ENCODE data around the gene TRUB2. TPM values are rescaled to one million over a fixed set of nuclear protein-coding genes. Genes with fewer than 3 reads are reported as not detected.

The TRUB2 gene
- total RNA-seq, 2 experiments from 2014 or later, result 27.2 to 27.4 TPM

DNA sequence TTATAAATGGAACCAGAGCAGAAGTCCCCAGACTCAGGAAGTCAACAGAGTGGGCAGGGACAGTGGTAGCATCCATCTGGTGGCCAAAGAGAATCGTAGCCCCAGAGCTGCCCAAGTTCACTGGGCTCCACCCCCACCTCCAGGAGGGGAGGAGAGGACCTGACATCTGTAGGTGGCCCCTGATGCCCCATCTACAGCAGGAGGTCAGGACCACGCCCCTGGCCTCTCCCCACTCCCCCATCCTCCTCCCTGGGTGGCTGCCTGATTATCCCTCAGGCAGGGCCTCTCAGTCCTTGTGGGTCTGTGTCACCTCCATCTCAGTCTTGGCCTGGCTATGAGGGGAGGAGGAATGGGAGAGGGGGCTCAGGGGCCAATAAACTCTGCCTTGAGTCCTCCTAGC lies 38.6 kb upstream of the TRUB2 start:
- H3K27me3 Mint-ChIP-seq, result no peaks in the 10 kb centered on the region
- no peak for DNase-seq
- intact Hi-C loops (cut with micrococcal nuclease), result loop anchor here (5.0 kb wide), 1 partner anchor 64 kb away; no protein-coding TSS in a partner anchor
- CTCF ChIA-PET, result interaction anchor here (0.6 to 2.9 kb wide), 8 partner anchors 11 to 603 kb away, joined by 3 to 42 read pairs (median 10); partner anchors contain the start of genes CERCAM and URM1
- no peak overlapping the region for H3K4me3 Mint-ChIP-seq
- H3K27ac Mint-ChIP-seq, result no peak overlapping the region
- POLR2A ChIA-PET, result no interaction called here
- peaks cover 9% of the 10 kb centered on the region for H3K4me1 Mint-ChIP-seq (ENCODE audit: low read depth)
- H3K36me3 Mint-ChIP-seq, result peaks cover 5% of the 10 kb centered on the region
- H3K9me3 Mint-ChIP-seq, result no peaks in the 10 kb centered on the region

DNA sequence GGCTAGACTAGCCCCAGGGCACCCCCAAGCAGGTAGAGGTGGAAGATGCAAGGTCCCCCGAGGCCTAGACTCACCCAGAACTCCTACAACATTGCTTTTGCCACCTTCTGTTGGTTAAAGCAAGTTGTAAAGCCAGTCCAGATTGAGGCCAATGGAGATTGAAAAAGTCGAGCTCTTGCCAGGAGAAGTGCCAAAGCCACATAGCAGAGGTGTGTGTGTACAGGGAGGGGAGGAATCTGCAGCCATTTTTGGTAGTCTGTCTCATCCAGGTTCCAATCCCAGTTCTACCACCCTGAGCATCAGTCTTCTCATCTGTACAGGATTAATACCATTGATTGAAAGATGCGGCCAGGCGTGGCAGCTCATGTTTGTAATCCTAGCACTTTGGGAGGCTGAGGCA lies 36.6 kb upstream of the TRUB2 start:
- Mint-ChIP-seq H3K4me1 (ENCODE audit: low read depth) (peaks cover 9% of the 10 kb centered on the region), H3K36me3 (peaks cover 9% of the 10 kb centered on the region), H3K27me3 (no peaks in the 10 kb centered on the region), H3K4me3 (no peak overlapping the region), H3K9me3 (no peaks in the 10 kb centered on the region), H3K27ac (no peak overlapping the region)
- no peak for DNase-seq
- CTCF ChIA-PET, result no interaction called here
- intact Hi-C loops (cut with micrococcal nuclease), result no loop called here
- POLR2A ChIA-PET, result interaction anchor here (0.6 kb wide), 1 partner anchor 18 kb away, joined by 3 read pairs; no protein-coding TSS in a partner anchor

DNA sequence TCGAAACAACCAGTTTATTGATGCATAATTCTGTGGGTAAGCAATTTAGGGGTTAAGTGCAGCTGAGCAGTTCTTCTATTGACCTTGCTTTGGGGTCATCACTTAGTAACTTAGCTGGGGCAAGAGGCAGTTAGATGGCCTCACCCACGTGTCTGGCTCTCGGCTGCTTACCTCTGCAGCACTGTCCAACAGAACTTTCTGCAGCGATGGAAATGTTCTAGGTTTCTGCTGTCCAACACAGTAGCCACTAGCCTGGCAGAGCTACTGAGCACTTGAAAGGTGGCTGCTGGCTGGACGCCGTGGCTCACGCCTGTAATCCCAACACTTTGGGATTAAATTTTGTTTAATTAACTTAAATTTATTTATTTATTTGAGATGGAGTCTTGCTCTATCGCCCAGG lies 35.8 kb upstream of the TRUB2 start:
- no peak overlapping the region for H3K4me3 Mint-ChIP-seq
- no peak for DNase-seq
- no peak overlapping the region for H3K27ac Mint-ChIP-seq
- intact Hi-C loops (cut with micrococcal nuclease), result no loop called here
- peaks cover 9% of the 10 kb centered on the region for H3K4me1 Mint-ChIP-seq (ENCODE audit: low read depth)
- ChIA-PET CTCF (no interaction called here), POLR2A (no interaction called here)
- H3K36me3 Mint-ChIP-seq, result peaks cover 9% of the 10 kb centered on the region
- no peaks in the 10 kb centered on the region for H3K27me3 Mint-ChIP-seq
- H3K9me3 Mint-ChIP-seq, result no peaks in the 10 kb centered on the region

DNA sequence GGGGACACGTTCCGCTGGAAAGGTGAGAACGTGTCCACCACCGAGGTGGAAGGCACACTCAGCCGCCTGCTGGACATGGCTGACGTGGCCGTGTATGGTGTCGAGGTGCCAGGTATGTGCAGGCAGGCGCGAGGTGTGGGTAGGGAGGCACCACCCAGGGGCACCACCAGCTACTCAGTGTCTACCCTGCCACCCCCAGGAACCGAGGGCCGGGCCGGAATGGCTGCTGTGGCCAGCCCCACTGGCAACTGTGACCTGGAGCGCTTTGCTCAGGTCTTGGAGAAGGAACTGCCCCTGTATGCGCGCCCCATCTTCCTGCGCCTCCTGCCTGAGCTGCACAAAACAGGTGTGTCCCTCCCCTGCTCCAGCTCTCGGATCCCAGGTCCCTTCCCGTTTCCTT lies 33.2 kb upstream of the TRUB2 start:
- intact Hi-C loops (cut with micrococcal nuclease), result no loop called here
- DNase-seq, result no peak
- H3K4me3 Mint-ChIP-seq, result no peak overlapping the region
- H3K4me1 Mint-ChIP-seq (ENCODE audit: low read depth), result no peaks in the 10 kb centered on the region
- ChIA-PET POLR2A (interaction anchor here (0.5 to 1.4 kb wide), 2 partner anchors 15 to 93 kb away, joined by 3 to 4 read pairs; partner anchors contain the start of gene URM1), CTCF (interaction anchor here (1.1 to 1.5 kb wide), 2 partner anchors 14 to 84 kb away, joined by 3 read pairs; no protein-coding TSS in a partner anchor)
- H3K36me3 Mint-ChIP-seq, result peaks cover 14% of the 10 kb centered on the region
- no peaks in the 10 kb centered on the region for H3K9me3 Mint-ChIP-seq
- no peak overlapping the region for H3K27ac Mint-ChIP-seq
- no peaks in the 10 kb centered on the region for H3K27me3 Mint-ChIP-seq

DNA sequence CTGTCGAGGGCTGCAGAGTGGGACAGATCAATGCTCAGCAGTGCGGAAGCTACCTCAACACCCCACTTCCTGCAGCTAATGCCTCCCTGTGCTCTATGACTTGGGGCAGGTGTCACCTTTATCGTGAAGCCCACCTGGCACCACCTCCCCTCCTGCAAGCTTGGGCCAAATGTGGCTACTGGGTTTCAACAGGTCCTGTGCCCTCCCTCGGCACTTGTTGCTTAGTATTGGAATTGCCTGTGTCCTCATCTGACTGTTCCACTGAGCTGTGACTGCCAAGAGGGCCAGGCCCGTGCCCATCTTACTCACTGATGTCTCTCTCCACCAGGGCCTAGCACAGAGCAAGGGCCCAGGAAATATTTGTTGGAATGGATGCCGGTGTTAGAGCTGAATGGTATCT lies 27.5 kb upstream of the TRUB2 start:
- DNase-seq, result no peak
- Mint-ChIP-seq H3K27ac (no peak overlapping the region), H3K36me3 (peaks cover 17% of the 10 kb centered on the region), H3K27me3 (no peaks in the 10 kb centered on the region), H3K9me3 (no peaks in the 10 kb centered on the region), H3K4me1 (ENCODE audit: low read depth) (no peaks in the 10 kb centered on the region), H3K4me3 (no peak overlapping the region)
- ChIA-PET CTCF (interaction anchor here (0.9 to 2.2 kb wide), 3 partner anchors 11 to 89 kb away, joined by 3 to 6 read pairs (median 3); no protein-coding TSS in a partner anchor), POLR2A (no interaction called here)
- intact Hi-C loops (cut with micrococcal nuclease), result no loop called here

DNA sequence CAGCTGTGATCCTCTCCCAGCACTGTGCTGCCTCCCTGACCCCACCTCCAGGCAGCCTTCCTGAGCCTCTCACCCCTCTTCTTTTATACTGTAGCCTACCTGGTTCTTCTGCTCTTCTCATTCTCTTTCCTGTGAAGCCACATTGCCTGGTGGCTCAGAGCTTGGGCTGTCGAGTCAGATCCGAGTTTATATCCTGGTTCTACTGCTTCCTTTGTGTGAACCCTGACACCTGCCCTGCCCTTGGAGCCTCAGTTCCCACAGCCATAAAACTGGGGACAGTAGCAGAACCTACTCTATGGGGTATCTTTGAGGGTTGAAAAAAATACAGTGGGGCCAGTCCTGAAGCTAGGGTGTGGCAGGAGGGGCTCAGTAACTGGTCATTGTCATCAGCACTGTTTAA lies 26.9 kb upstream of the TRUB2 start:
- H3K27ac Mint-ChIP-seq, result no peak overlapping the region
- H3K36me3 Mint-ChIP-seq, result peaks cover 16% of the 10 kb centered on the region
- intact Hi-C loops (cut with micrococcal nuclease), result no loop called here
- no peaks in the 10 kb centered on the region for H3K4me1 Mint-ChIP-seq (ENCODE audit: low read depth)
- CTCF ChIA-PET, result interaction anchor here (0.9 to 2.2 kb wide), 3 partner anchors 12 to 90 kb away, joined by 3 to 6 read pairs (median 3); no protein-coding TSS in a partner anchor
- POLR2A ChIA-PET, result no interaction called here
- no peak for DNase-seq
- H3K9me3 Mint-ChIP-seq, result no peaks in the 10 kb centered on the region
- H3K4me3 Mint-ChIP-seq, result no peak overlapping the region
- no peaks in the 10 kb centered on the region for H3K27me3 Mint-ChIP-seq

DNA sequence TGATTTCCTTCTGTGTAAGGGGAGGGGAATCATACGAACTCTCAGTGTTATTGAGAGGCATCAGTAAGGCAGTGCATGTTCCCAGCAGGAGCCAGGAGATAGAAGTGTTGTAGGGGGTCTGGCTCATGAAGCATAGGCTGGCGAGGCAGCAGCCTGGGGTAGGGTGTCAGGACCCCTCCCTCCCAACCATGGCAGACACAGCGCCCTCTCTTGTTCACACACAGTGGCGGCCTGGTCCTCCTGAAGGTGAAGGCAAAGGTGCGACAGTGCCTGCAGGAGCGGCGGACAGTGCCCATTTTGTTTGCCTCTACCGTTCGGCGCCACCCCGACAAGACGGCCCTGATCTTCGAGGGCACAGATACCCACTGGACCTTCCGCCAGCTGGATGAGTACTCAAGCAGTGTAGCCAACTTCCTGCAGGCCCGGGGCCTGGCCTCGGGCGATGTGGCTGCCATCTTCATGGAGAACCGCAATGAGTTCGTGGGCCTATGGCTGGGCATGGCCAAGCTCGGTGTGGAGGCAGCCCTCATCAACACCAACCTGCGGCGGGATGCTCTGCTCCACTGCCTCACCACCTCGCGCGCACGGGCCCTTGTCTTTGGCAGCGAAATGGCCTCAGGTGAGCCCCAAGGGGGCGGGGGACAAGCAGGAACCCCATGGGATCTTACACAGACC lies 22.8 kb upstream of the TRUB2 start:
- no peak overlapping the region for H3K4me3 Mint-ChIP-seq
- CTCF ChIA-PET, result interaction anchor here (0.8 to 2.0 kb wide), 4 partner anchors 17 to 220 kb away, joined by 3 to 7 read pairs (median 4); partner anchors contain the start of gene CERCAM
- POLR2A ChIA-PET, result no interaction called here
- intact Hi-C loops (cut with micrococcal nuclease), result no loop called here
- no peaks in the 10 kb centered on the region for H3K9me3 Mint-ChIP-seq
- peaks cover 5% of the 10 kb centered on the region for H3K4me1 Mint-ChIP-seq (ENCODE audit: low read depth)
- DNase-seq, result no peak
- H3K27me3 Mint-ChIP-seq, result no peaks in the 10 kb centered on the region
- H3K27ac Mint-ChIP-seq, result no peak overlapping the region
- peaks cover 13% of the 10 kb centered on the region for H3K36me3 Mint-ChIP-seq

DNA sequence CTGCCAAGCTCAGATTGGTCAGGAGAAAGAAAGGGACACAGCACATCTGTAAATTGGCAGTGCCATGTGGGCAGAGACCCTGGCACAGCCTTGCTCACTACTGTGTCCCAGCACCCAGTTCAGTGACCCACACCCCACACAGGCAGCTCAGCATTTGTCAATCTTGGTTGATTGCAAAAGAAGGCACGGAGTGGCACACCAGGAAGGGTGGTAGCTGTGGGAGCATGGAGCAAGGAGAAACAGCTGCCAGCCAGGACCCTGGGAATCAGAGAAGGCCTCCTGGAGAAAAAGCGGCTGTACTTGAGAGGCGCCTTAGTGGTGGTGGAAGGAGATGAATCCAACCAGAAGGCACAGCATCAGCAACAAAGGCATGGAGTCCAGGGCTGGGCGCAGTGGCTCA lies 21.6 kb upstream of the TRUB2 start:
- H3K27ac Mint-ChIP-seq, result no peak overlapping the region
- H3K36me3 Mint-ChIP-seq, result peaks cover 8% of the 10 kb centered on the region
- H3K27me3 Mint-ChIP-seq, result no peaks in the 10 kb centered on the region
- H3K4me3 Mint-ChIP-seq, result no peak overlapping the region
- DNase-seq, result no peak
- no peaks in the 10 kb centered on the region for H3K9me3 Mint-ChIP-seq
- H3K4me1 Mint-ChIP-seq (ENCODE audit: low read depth), result peaks cover 5% of the 10 kb centered on the region
- ChIA-PET CTCF (interaction anchor here (0.8 to 2.0 kb wide), 2 partner anchors 48 to 219 kb away, joined by 3 to 7 read pairs; no protein-coding TSS in a partner anchor), POLR2A (no interaction called here)
- intact Hi-C loops (cut with micrococcal nuclease), result no loop called here

DNA sequence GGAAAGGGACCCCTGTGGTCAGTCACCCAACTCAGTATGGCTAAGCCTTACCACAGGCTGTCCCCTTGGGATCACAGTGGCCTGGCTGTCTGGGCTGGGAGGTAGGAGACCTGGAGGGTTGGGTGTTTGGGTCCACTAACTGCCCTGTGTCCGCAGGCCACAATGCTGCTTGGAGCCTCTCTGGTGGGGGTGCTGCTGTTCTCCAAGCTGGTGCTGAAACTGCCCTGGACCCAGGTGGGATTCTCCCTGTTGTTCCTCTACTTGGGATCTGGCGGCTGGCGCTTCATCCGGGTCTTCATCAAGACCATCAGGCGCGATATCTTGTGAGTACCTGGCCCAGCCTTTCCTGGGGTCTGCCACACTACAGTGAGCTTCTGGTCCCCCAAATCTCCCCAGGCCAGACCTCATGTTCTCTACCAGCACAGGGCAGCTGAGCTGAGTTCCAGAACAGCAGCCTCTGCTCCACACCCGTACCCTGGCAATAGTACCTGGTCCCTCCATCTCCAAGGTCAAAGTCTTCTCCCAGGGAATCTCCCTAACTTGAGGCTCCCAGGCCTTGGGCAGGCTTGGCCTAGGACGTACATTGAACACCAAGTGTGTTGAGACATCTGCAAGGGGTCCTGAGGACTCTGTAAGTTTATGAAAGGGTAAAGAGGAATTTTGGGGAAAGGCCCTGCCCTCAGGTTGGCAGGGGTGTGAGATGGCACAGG lies 20.9 kb upstream of the TRUB2 start:
- intact Hi-C loops (cut with micrococcal nuclease), result no loop called here
- H3K4me3 Mint-ChIP-seq, result no peak overlapping the region
- POLR2A ChIA-PET, result no interaction called here

DNA sequence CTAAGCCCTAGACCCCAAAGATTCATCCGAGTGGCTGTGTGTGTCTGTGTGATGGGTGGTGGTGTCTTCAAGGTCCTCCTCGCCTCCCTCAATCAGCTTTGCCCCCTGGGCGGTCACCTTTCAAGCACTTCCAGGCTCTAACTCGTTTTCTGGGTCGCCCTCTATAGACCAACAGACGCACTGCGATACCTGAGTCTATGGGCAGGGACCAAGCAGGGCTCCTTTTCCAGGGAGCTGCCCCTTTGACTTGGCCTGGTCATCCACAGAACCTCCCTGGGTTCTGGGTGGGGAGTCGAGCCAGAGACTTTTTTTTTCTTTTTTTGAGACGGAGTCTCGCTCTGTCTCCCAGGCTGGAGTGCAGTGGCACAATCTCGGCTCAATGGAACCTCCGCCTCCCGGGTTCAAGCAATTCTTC lies 19.2 kb upstream of the TRUB2 start:
- intact Hi-C loops (cut with micrococcal nuclease), result loop anchor here (1.0 to 2.0 kb wide), 3 partner anchors 29 to 91 kb away; partner anchors contain the start of gene URM1
- peaks cover 5% of the 10 kb centered on the region for H3K4me1 Mint-ChIP-seq (ENCODE audit: low read depth)
- peak overlapping the region; percentile 90 for H3K4me3 Mint-ChIP-seq
- no peaks in the 10 kb centered on the region for H3K27me3 Mint-ChIP-seq
- ChIA-PET POLR2A (interaction anchor here (0.6 to 1.0 kb wide), 4 partner anchors 17 to 114 kb away, joined by 3 to 5 read pairs (median 3); partner anchors contain the start of gene ODF2), CTCF (interaction anchor here (0.6 to 2.1 kb wide), 26 partner anchors 12 to 1840 kb away, joined by 3 to 19 read pairs (median 4); partner anchors contain the start of genes CIZ1, GOLGA2, SWI5 and URM1)
- peaks cover 6% of the 10 kb centered on the region for H3K36me3 Mint-ChIP-seq
- DNase-seq, result peak; percentile 83
- H3K27ac Mint-ChIP-seq, result peak overlapping the region; percentile 76
- H3K9me3 Mint-ChIP-seq, result no peaks in the 10 kb centered on the region

More for the DNA sequence above, 20.9 kb upstream of the TRUB2 start:
- Mint-ChIP-seq H3K27ac (no peak overlapping the region), H3K9me3 (no peaks in the 10 kb centered on the region), H3K36me3 (peaks cover 6% of the 10 kb centered on the region), H3K27me3 (no peaks in the 10 kb centered on the region), H3K4me1 (ENCODE audit: low read depth) (peaks cover 5% of the 10 kb centered on the region)
- CTCF ChIA-PET, result interaction anchor here (1.5 to 2.0 kb wide), 2 partner anchors 28 to 48 kb away, joined by 3 to 7 read pairs; partner anchors contain the start of gene URM1
- no peak for DNase-seq

DNA sequence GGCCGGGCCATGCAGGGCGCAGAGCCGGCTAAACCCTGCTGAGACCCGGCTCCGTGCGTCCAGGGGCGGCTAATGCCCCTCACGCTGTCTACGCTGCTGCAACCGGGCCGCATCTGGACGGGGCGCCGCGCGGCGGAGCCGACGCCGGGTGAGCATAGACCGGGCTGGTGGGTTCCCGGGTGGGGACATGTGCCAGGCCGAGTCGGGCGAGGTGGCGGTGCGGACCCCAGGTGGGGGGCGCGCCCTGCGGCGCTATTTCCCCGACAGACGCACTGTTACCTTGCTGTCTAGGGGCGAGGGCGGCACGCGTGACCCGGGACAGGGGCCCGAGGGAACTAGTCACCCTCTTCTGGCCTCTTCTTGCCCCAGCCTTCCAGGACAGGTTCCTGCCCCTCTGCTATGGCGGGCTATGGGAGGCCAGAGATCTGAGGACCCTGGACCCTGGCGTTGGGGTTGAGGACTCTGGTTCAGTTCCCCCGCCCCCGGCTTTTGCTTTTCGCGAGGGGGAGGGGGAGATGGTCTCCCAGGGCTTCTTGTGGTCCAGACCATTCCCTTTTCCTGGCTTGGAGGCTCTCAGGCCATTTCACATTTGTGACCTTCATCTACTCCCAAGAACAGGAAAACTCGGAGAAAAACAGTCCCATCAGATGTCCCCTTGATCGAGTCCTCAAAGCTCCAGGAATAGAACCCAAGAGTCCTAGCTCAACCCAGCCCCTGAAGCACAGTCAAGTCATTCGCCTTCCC lies 18.6 kb upstream of the TRUB2 start:
- Mint-ChIP-seq H3K27me3 (no peaks in the 10 kb centered on the region), H3K27ac (peak overlapping the region; percentile 76), H3K4me3 (peak overlapping the region; percentile 90), H3K4me1 (ENCODE audit: low read depth) (peaks cover 5% of the 10 kb centered on the region), H3K9me3 (no peaks in the 10 kb centered on the region), H3K36me3 (peaks cover 6% of the 10 kb centered on the region)
- DNase-seq, result no peak
- CTCF ChIA-PET, result interaction anchor here (0.5 to 2.1 kb wide), 28 partner anchors 12 to 1840 kb away, joined by 3 to 19 read pairs (median 4); partner anchors contain the start of genes CIZ1, GOLGA2, SWI5 and URM1
- intact Hi-C loops (cut with micrococcal nuclease), result loop anchor here (1.0 to 2.0 kb wide), 4 partner anchors 19 to 90 kb away; partner anchors contain the start of genes COQ4, TRUB2 and URM1
- POLR2A ChIA-PET, result interaction anchor here (0.6 to 1.0 kb wide), 3 partner anchors 18 to 115 kb away, joined by 3 to 5 read pairs (median 3); partner anchors contain the start of gene ODF2
